Transverse colon (tissue), 4 donors: ENCODE results near the gene BLVRB.
A peak's percentile ranks its signal among the peaks of the same experiment; 100 is the strongest.

Experiments
- POLR2A ChIP-seq: fragments of 450-650 bp; IDR thresholded peaks from one replicate; pipeline ENCODE4 v1.6.1; 2016; ENCODE audit warnings: antibody characterized with exemption, mild to moderate bottlenecking, moderate library complexity
- POLR2AphosphoS5 ChIP-seq, 3 donors: sonication (generic); formaldehyde crosslinking; IDR thresholded peaks; one replicate each; pipeline ENCODE4 v1.6.1; 2016; ENCODE audit warnings: antibody characterized with exemption in 3 of 3
- TF ChIP-seq, protein P1 (sequence below), 5 experiments: fragments of 200-600 bp in 3 of 5; fragments of 450-650 bp in 2 of 5; sonication (generic) in 3 of 5; IDR thresholded peaks; 1 replicate in 2 of 5; 2 replicates in 3 of 5; pipeline ENCODE4 v1.5.1; 2016 to 2017; ENCODE audit warnings: antibody characterized with exemption in 5 of 5, inconsistent platforms in 3 of 5, mild to moderate bottlenecking in 2 of 5, moderate library complexity in 1 of 5

DNA sequence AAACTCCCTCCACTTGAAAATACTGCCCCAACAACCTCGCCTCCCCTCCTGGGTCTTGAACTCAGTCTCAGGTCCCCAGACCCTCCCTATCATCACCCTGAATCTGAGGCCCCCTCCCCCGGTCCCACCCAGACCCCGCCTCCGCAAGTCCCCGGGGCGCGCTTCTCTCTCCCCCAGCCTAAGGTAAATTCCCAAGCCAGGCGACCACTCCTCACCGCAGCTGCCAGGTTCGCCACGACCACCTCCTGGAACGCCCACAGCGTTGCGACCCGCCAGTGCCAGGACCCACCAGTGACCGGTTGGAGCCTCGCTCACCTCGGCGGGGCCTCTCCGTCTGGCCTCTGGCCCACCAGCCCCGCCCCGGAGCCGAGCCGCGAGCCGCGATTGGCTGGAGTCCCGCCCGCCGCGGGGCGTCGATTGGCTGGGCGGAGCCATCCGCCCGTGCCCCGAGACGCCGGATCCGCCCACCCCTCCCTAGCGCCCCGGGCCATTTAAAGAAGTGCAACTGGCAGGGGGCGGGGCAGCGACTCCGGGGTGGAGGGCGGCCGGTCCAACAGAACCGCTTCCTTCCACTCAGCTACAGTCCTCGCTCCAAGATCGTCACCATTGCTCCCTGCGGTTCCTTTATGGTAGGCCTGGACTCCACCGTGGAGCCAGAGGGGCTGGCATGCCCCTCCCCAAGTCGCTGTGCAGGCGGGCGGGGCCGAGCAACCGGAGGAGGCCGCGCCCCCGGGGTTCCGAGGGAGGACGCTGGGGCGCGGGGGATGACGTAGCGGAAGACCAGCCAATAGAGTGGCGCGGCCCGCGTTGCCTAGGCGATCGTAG is 21.3 kb downstream of the BLVRB start, which contains the start of gene SERTAD3:
- TF ChIP-seq, protein P1, sequence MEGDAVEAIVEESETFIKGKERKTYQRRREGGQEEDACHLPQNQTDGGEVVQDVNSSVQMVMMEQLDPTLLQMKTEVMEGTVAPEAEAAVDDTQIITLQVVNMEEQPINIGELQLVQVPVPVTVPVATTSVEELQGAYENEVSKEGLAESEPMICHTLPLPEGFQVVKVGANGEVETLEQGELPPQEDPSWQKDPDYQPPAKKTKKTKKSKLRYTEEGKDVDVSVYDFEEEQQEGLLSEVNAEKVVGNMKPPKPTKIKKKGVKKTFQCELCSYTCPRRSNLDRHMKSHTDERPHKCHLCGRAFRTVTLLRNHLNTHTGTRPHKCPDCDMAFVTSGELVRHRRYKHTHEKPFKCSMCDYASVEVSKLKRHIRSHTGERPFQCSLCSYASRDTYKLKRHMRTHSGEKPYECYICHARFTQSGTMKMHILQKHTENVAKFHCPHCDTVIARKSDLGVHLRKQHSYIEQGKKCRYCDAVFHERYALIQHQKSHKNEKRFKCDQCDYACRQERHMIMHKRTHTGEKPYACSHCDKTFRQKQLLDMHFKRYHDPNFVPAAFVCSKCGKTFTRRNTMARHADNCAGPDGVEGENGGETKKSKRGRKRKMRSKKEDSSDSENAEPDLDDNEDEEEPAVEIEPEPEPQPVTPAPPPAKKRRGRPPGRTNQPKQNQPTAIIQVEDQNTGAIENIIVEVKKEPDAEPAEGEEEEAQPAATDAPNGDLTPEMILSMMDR (IDR thresholded peaks at IDR 0.05), result no peak
- TF ChIP-seq POLR2AphosphoS5 (IDR thresholded peaks at IDR 0.05), result peak; percentile 99
- TF ChIP-seq POLR2A, result peak; percentile 99
